ENCODE results near the gene TMEM140. TPM values are rescaled to one million over a fixed set of nuclear protein-coding genes. Genes with fewer than 3 reads are reported as not detected.

The TMEM140 gene
- total RNA-seq, 2 donors from 2014 or later, result 11.7 to 16.6 TPM

Other genes starting within 250 kb of the TMEM140 start
- gene AGBL3, start 161.6 kb upstream of the TMEM140 start, total RNA-seq, result 1 to 10 TPM; 1.8 to 2.3 TPM
- 10 to 100 TPM; 26.9 to 30.5 TPM for gene CYREN, start 22.6 kb downstream of the TMEM140 start, total RNA-seq
- 1 to 10 TPM; 7.8 to 8.6 TPM for gene WDR91, start 63.5 kb downstream of the TMEM140 start, total RNA-seq
- gene STRA8, start 85.8 kb downstream of the TMEM140 start, total RNA-seq, result not detected

All from activated T-helper 17 cell treated with anti-CD3 and anti-CD28 coated beads, Interleukin-2, amount 50 U/mL, for 72 hours (primary cell).